Prostate gland (tissue), 2 donors: Measurements from ENCODE around the gene TNNC2.

Source experiments
- CTCF ChIP-seq, 4 experiments: fragments of 200-600 bp in 2 of 4; fragments of 450-650 bp in 2 of 4; sonication (generic) in 2 of 4; IDR thresholded peaks; 1 replicate in 3 of 4; 2 replicates in 1 of 4; pipeline ENCODE4 v1.5.1; 2016 to 2019; ENCODE audit warnings: antibody characterized with exemption in 4 of 4, mild to moderate bottlenecking in 2 of 4, moderate library complexity in 2 of 4
- POLR2AphosphoS5 ChIP-seq: sonication (generic); formaldehyde crosslinking; IDR thresholded peaks from one replicate; pipeline ENCODE4 v1.6.1; 2017; ENCODE audit warnings: antibody characterized with exemption

GRCh38 chr20:45792317-45793118 lies 34.6 kb downstream of the TNNC2 start:
- no peak for TF ChIP-seq CTCF (IDR thresholded peaks at IDR 0.05)
- TF ChIP-seq POLR2AphosphoS5: no peak
